ENCODE data around the gene SLC4A1. TPM values are rescaled to one million over a fixed set of nuclear protein-coding genes. Genes with fewer than 3 reads are reported as not detected.

SLC4A1 gene
- total and polyA plus RNA-seq, 2 of the 13 experiments (the other 11 are each of a cell fraction or from before 2014, with no cell fraction given), result not detected

- TF ChIP-seq HIC2 (CRISPR knock-in tag; IDR thresholded peaks at IDR 0.05; ENCODE audit: low read depth), result no peak
- TF ChIP-seq, protein P1, sequence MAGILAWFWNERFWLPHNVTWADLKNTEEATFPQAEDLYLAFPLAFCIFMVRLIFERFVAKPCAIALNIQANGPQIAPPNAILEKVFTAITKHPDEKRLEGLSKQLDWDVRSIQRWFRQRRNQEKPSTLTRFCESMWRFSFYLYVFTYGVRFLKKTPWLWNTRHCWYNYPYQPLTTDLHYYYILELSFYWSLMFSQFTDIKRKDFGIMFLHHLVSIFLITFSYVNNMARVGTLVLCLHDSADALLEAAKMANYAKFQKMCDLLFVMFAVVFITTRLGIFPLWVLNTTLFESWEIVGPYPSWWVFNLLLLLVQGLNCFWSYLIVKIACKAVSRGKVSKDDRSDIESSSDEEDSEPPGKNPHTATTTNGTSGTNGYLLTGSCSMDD (CRISPR knock-in tag; IDR thresholded peaks at IDR 0.05), result no peak
- TF ChIP-seq CENPT (CRISPR knock-in tag; IDR thresholded peaks at IDR 0.05; ENCODE audit: low read depth), result no peak
- TF ChIP-seq ZSCAN22 (CRISPR knock-in tag; IDR thresholded peaks at IDR 0.05), result no peak
- TF ChIP-seq ZFY (CRISPR knock-in tag; IDR thresholded peaks at IDR 0.05), result peak; percentile 36; the same call in 1 of the 2 replicates
- TF ChIP-seq ZNF614 (CRISPR knock-in tag; IDR thresholded peaks at IDR 0.05; ENCODE audit: borderline replicate concordance), result peak; percentile 65; the same call in 1 of the 2 replicates
- TF ChIP-seq NR2F2 (IDR thresholded peaks at IDR 0.05; ENCODE audit: borderline replicate concordance, low read depth), result peak; percentile 31
- TF ChIP-seq, protein P2, sequence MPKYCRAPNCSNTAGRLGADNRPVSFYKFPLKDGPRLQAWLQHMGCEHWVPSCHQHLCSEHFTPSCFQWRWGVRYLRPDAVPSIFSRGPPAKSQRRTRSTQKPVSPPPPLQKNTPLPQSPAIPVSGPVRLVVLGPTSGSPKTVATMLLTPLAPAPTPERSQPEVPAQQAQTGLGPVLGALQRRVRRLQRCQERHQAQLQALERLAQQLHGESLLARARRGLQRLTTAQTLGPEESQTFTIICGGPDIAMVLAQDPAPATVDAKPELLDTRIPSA (CRISPR knock-in tag; IDR thresholded peaks at IDR 0.05; ENCODE audit: borderline replicate concordance), result no peak
- TF ChIP-seq SIX4 (CRISPR knock-in tag; IDR thresholded peaks at IDR 0.05), result no peak
- peak; percentile 84 for TF ChIP-seq ZNF768 (CRISPR knock-in tag; IDR thresholded peaks at IDR 0.05)
- TF ChIP-seq FOXO4 (CRISPR knock-in tag; conservative IDR thresholded peaks at IDR 0.05), result no peak
- TF ChIP-seq ZFP36 (IDR thresholded peaks at IDR 0.05; ENCODE audit: borderline replicate concordance, low read depth, low read length, partially characterized antibody), result no peak
- TF ChIP-seq SOX6 (IDR thresholded peaks at IDR 0.05), result no peak
- peak; percentile 66 for TF ChIP-seq SOX6 (CRISPR knock-in tag; IDR thresholded peaks at IDR 0.05)
- no peak for TF ChIP-seq ZNF468 (CRISPR knock-in tag; IDR thresholded peaks at IDR 0.05)
- no peak for TF ChIP-seq NFE2L1 (CRISPR knock-in tag; IDR thresholded peaks at IDR 0.05; ENCODE audit: borderline replicate concordance)
- TF ChIP-seq HNRNPH1 (optimal IDR thresholded peaks at IDR 0.05; ENCODE audit: low read depth, low read length), result no peak
- TF ChIP-seq KAT2B (IDR thresholded peaks at IDR 0.05; ENCODE audit: borderline replicate concordance, low read depth, low read length), result no peak
- no peak for TF ChIP-seq TCF7 (IDR thresholded peaks at IDR 0.05; ENCODE audit: low read depth)
- TF ChIP-seq ZNF335 (CRISPR knock-in tag; IDR thresholded peaks at IDR 0.05), result peak; percentile 87
- TF ChIP-seq, protein P3, sequence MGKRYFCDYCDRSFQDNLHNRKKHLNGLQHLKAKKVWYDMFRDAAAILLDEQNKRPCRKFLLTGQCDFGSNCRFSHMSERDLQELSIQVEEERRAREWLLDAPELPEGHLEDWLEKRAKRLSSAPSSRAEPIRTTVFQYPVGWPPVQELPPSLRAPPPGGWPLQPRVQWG (CRISPR knock-in tag; IDR thresholded peaks at IDR 0.05; ENCODE audit: borderline replicate concordance, low read depth), result no peak
- peak; percentile 97 for TF ChIP-seq RXRA (CRISPR knock-in tag; IDR thresholded peaks at IDR 0.05)
- TF ChIP-seq, protein P4, sequence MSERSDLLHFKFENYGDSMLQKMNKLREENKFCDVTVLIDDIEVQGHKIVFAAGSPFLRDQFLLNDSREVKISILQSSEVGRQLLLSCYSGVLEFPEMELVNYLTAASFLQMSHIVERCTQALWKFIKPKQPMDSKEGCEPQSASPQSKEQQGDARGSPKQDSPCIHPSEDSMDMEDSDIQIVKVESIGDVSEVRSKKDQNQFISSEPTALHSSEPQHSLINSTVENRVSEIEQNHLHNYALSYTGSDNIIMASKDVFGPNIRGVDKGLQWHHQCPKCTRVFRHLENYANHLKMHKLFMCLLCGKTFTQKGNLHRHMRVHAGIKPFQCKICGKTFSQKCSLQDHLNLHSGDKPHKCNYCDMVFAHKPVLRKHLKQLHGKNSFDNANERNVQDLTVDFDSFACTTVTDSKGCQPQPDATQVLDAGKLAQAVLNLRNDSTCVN (CRISPR knock-in tag; IDR thresholded peaks at IDR 0.05; ENCODE audit: borderline replicate concordance), result 0 out of 2 replicates have a peak, but pooled peaks have one; percentile 5
These were observed 11.9 kb upstream of the SLC4A1 start (continued) for GRCh38 chr17:44279666-44280391.
